Vagina (tissue), 2 donors: ENCODE measurements around the gene PWWP2B.

Source experiments
- CTCF ChIP-seq, 3 experiments: fragments of 450-650 bp in 2 of 3; fragments of 200-600 bp in 1 of 3; sonication (generic) in 1 of 3; IDR thresholded peaks; one replicate each; pipeline ENCODE4 v1.5.1; 2017 to 2019; ENCODE audit warnings: antibody characterized with exemption in 3 of 3, mild to moderate bottlenecking in 2 of 3, moderate library complexity in 2 of 3
- POLR2AphosphoS5 ChIP-seq, 2 donors: sonication (generic); formaldehyde crosslinking; IDR thresholded peaks; one replicate each; pipeline ENCODE4 v1.9.0; 2017; ENCODE audit warnings: antibody characterized with exemption in 2 of 2, mild to moderate bottlenecking in 2 of 2, low read depth in 1 of 2; ENCODE audit not compliant: insufficient read depth in 1 of 2

GRCh38 chr10:132347931-132348267 is 49.1 kb upstream of the PWWP2B start:
- TF ChIP-seq CTCF (IDR thresholded peaks at IDR 0.05): no peak
- no peak for TF ChIP-seq POLR2AphosphoS5 (IDR thresholded peaks at IDR 0.05; ENCODE audit: insufficient read depth in 1 of 2, low read depth in 1 of 2)
